ENCODE results near the gene ISX. TPM values are rescaled to one million over a fixed set of nuclear protein-coding genes. Genes with fewer than 3 reads are reported as not detected.

ISX gene
- total and polyA plus RNA-seq, 10 of the 15 experiments (the other 5 are each of a cell fraction or from before 2014, with no cell fraction given) = 0.05 to 0.66 (median 0.25) TPM

DNA sequence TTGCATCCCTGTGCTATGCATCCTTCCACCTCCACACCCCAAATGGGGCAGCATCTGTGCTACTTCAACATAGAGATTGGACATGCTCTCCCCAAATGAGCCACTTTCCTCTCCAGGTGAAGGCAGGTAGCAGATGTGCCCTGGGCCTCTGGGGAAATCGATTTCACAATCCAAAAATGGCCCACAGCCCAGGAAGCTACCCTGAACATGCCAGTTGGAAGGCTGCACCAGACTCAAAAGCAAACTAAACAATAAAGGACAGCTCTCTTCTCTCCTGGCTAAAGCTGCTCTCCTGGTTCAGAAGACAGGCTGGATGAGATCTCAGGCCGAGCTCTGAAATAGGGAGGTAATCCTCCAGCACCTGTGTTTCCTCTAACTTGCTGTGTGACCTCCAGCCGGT lies 19.7 kb downstream of the ISX start (continued):
- TF ChIP-seq PAX5 (IDR thresholded peaks at IDR 0.05; ENCODE audit: borderline replicate concordance, low read depth, low read length) (no peak), CHD2 (IDR thresholded peaks at IDR 0.05; ENCODE audit: borderline replicate concordance, low read depth, low read length) (no peak)

DNA sequence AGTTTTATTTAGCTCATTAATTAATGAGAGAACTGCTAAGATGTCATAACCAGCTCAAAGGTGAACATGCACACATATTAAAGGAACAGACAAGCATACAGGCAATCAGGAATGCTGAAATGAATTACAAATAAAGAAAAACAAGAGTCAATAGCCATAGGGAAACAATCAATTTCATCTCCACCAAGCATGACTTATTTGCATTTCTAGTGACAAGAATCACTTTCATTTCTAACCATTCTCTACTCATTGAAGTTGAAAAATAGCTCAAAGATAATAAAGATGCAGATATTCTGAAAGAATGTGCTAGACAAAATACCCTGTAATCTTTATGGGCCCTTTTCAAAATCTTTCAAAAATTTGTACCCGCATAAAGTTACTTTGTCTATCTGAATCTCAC lies 23.2 kb downstream of the ISX start:
- peak overlapping the region; percentile 44 for H3K4me2 ChIP-seq (ENCODE audit: control insufficient read depth, insufficient read depth)
- peak; percentile 27 for DNase-seq (ENCODE audit: low read depth, low spot score)
- H2AFZ ChIP-seq (ENCODE audit: control insufficient read depth, low read depth, low read length) = no peak overlapping the region
- POLR2A ChIA-PET = interaction anchor here (0.6 kb wide), 2 partner anchors 42 to 1363 kb away, joined by 3 read pairs; no protein-coding TSS in a partner anchor
- no TSS peak for BruUV-seq (replicated peaks)
- H3K9me3 ChIP-seq (replicated peaks; ENCODE audit: control insufficient read depth, insufficient read depth, low read length) = peaks cover 12% of the 10 kb centered on the region
- H4K20me1 ChIP-seq (ENCODE audit: control insufficient read depth, insufficient read depth) = no peaks in the 10 kb centered on the region
- CTCF ChIA-PET = interaction anchor here (0.6 to 1.7 kb wide), 3 partner anchors 20 to 63 kb away, joined by 3 to 7 read pairs (median 4); no protein-coding TSS in a partner anchor
- intact Hi-C loops (cut with micrococcal nuclease; ENCODE audit: unreplicated experiment) (no loop called here), in situ Hi-C loops (cut with MboI) (no loop called here)
- no peak for TF ChIP-seq ESRRA (IDR thresholded peaks at IDR 0.05; ENCODE audit: low read length)
- no peak for TF ChIP-seq ZSCAN29 (IDR thresholded peaks at IDR 0.05)
- TF ChIP-seq, protein P1, sequence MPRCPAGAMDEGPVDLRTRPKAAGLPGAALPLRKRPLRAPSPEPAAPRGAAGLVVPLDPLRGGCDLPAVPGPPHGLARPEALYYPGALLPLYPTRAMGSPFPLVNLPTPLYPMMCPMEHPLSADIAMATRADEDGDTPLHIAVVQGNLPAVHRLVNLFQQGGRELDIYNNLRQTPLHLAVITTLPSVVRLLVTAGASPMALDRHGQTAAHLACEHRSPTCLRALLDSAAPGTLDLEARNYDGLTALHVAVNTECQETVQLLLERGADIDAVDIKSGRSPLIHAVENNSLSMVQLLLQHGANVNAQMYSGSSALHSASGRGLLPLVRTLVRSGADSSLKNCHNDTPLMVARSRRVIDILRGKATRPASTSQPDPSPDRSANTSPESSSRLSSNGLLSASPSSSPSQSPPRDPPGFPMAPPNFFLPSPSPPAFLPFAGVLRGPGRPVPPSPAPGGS (IDR thresholded peaks at IDR 0.05; ENCODE audit: borderline replicate concordance, insufficient read depth, low read depth, low read length, poor library complexity, severe bottlenecking) = no peak
- TF ChIP-seq PAX5 (IDR thresholded peaks at IDR 0.05; ENCODE audit: borderline replicate concordance, low read depth, low read length) = peak; percentile 97
- TF ChIP-seq, protein P2, sequence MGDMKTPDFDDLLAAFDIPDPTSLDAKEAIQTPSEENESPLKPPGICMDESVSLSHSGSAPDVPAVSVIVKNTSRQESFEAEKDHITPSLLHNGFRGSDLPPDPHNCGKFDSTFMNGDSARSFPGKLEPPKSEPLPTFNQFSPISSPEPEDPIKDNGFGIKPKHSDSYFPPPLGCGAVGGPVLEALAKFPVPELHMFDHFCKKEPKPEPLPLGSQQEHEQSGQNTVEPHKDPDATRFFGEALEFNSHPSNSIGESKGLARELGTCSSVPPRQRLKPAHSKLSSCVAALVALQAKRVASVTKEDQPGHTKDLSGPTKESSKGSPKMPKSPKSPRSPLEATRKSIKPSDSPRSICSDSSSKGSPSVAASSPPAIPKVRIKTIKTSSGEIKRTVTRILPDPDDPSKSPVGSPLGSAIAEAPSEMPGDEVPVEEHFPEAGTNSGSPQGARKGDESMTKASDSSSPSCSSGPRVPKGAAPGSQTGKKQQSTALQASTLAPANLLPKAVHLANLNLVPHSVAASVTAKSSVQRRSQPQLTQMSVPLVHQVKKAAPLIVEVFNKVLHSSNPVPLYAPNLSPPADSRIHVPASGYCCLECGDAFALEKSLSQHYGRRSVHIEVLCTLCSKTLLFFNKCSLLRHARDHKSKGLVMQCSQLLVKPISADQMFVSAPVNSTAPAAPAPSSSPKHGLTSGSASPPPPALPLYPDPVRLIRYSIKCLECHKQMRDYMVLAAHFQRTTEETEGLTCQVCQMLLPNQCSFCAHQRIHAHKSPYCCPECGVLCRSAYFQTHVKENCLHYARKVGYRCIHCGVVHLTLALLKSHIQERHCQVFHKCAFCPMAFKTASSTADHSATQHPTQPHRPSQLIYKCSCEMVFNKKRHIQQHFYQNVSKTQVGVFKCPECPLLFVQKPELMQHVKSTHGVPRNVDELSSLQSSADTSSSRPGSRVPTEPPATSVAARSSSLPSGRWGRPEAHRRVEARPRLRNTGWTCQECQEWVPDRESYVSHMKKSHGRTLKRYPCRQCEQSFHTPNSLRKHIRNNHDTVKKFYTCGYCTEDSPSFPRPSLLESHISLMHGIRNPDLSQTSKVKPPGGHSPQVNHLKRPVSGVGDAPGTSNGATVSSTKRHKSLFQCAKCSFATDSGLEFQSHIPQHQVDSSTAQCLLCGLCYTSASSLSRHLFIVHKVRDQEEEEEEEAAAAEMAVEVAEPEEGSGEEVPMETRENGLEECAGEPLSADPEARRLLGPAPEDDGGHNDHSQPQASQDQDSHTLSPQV (IDR thresholded peaks at IDR 0.05) = no peak
- TF ChIP-seq EP300 (IDR thresholded peaks at IDR 0.05; ENCODE audit: borderline replicate concordance in 1 of 2, control insufficient read depth in 1 of 2, low read depth in 2 of 2, low read length in 2 of 2) = peak in 1 of 2 experiments; percentile 34; a peak in 1 of 4 replicates
- no peak for TF ChIP-seq ETV6 (conservative IDR thresholded peaks at IDR 0.05 in 1 of 2, IDR thresholded peaks at IDR 0.05 in 1 of 2; ENCODE audit: borderline replicate concordance in 1 of 2, low read depth in 1 of 2)
- TF ChIP-seq IKZF2 (IDR thresholded peaks at IDR 0.05) = 0 out of 4 replicates have a peak, but pooled peaks of 1 of the 2 experiments have one; percentile 17
- peak; percentile 66 for TF ChIP-seq RUNX3 (IDR thresholded peaks at IDR 0.05; ENCODE audit: low read length)
- TF ChIP-seq SMAD5 (IDR thresholded peaks at IDR 0.05; ENCODE audit: low read depth) = no peak
- TF ChIP-seq POU2F2 (IDR thresholded peaks at IDR 0.05; ENCODE audit: borderline replicate concordance, low read depth, low read length) = peak; percentile 91
- TF ChIP-seq MTA2 (IDR thresholded peaks at IDR 0.05; ENCODE audit: low read depth) = peak; percentile 42
- no peak for FAIRE-seq
- no peaks in the 10 kb centered on the region for H3K27me3 ChIP-seq (replicated peaks in 1 of 2; ENCODE audit: control insufficient read depth in 2 of 2, insufficient read depth in 2 of 2, low read length in 1 of 2)
- no peak overlapping the region for H3K4me3 ChIP-seq
- ATAC-seq = peak; percentile 74
- SMC1A ChIA-PET (ENCODE audit: uncharacterized antibody, unreplicated experiment) = interaction anchor here (1.1 to 1.7 kb wide), 6 partner anchors 9 to 61 kb away, joined by 3 to 6 read pairs (median 4); no protein-coding TSS in a partner anchor
- RAD21 ChIA-PET (ENCODE audit: unreplicated experiment) = interaction anchor here (0.7 to 1.9 kb wide), 4 partner anchors 13 to 40 kb away, joined by 3 to 5 read pairs (median 4); no protein-coding TSS in a partner anchor
- H3K36me3 ChIP-seq (ENCODE audit: control insufficient read depth in 2 of 2, insufficient read depth in 2 of 2, low read length in 1 of 2) = no peaks in the 10 kb centered on the region
- no peak overlapping the region for H3K27ac ChIP-seq (ENCODE audit: control insufficient read depth, insufficient read depth)
- no peak overlapping the region for H3K9ac ChIP-seq (ENCODE audit: control insufficient read depth, insufficient read depth, low read length)
- no peaks in the 10 kb centered on the region for H3K79me2 ChIP-seq (ENCODE audit: control insufficient read depth, insufficient read depth, low read length)
- H3K4me1 ChIP-seq (ENCODE audit: control insufficient read depth, insufficient read depth, low read length) = peaks cover 14% of the 10 kb centered on the region
- 89% methylated on average over 1 of the region's 1 CpG for WGBS (ENCODE audit: insufficient coverage, insufficient replicate concordance, low lambda C conversion rate, missing lambda C conversion rate)

Data from GM12878 (cell line).